GM12878 (cell line): Measurements from ENCODE around the gene TOP2A. TPM values are rescaled to one million over a fixed set of nuclear protein-coding genes. Genes with fewer than 3 reads are reported as not detected.

Experiments used
- ATF3 ChIP-seq: IDR thresholded peaks from 2 replicates; pipeline ENCODE4 v1.6.1; 2011; ENCODE audit warnings: low read depth, mild to moderate bottlenecking, low read length, moderate library complexity, borderline replicate concordance; ENCODE audit errors: extremely low read depth
- CHD4 ChIP-seq: fragments of 200-600 bp; sonication (generic); IDR thresholded peaks from 2 replicates; pipeline ENCODE4 v1.6.1; 2016; ENCODE audit warnings: mild to moderate bottlenecking
- EP300 ChIP-seq, 2 experiments: fragments of 150-350 bp in 1 of 2; IDR thresholded peaks; 2 replicates each; pipeline ENCODE4 v1.6.1; 2011 to 2012; ENCODE audit warnings: low read depth in 2 of 2, low read length in 2 of 2, borderline replicate concordance in 1 of 2, improper control_type of control experiment in 1 of 2, inconsistent platforms in 1 of 2; ENCODE audit not compliant: control insufficient read depth in 1 of 2
- ESRRA ChIP-seq: IDR thresholded peaks from 2 replicates; pipeline ENCODE4 v1.6.1; 2012; ENCODE audit warnings: mild to moderate bottlenecking, low read length, improper control_type of control experiment
- ETV6 ChIP-seq, 2 experiments: fragments of 450-650 bp in 1 of 2; IDR thresholded peaks in 1 of 2; conservative IDR thresholded peaks in 1 of 2; 2 replicates each; pipeline ENCODE4 v1.6.1; 2014; ENCODE audit warnings: antibody characterized with exemption in 1 of 2, borderline replicate concordance in 1 of 2, low read depth in 1 of 2, mild to moderate bottlenecking in 1 of 2, moderate library complexity in 1 of 2
- GABPA ChIP-seq: IDR thresholded peaks from 2 replicates; pipeline ENCODE4 v1.6.1; 2014; ENCODE audit warnings: antibody characterized with exemption, low read depth, mild to moderate bottlenecking, inconsistent platforms
- IKZF2 ChIP-seq, 2 experiments: fragments of 450-650 bp; IDR thresholded peaks; 2 replicates each; pipeline ENCODE4 v1.6.1; 2017; ENCODE audit warnings: mild to moderate bottlenecking in 2 of 2, moderate library complexity in 2 of 2
- MLLT1 ChIP-seq: fragments of 450-650 bp; IDR thresholded peaks from 2 replicates; pipeline ENCODE4 v1.6.1; 2016; ENCODE audit warnings: mild to moderate bottlenecking
- MXI1 ChIP-seq: fragments of 150-350 bp; IDR thresholded peaks from 2 replicates; pipeline ENCODE4 v1.6.1; 2011; ENCODE audit warnings: low read depth, mild to moderate bottlenecking, inconsistent platforms, low read length, improper control_type of control experiment
- NFXL1 ChIP-seq: fragments of 450-650 bp; IDR thresholded peaks from 2 replicates; pipeline ENCODE4 v1.6.1; 2017; ENCODE audit warnings: antibody characterized with exemption, mild to moderate bottlenecking, borderline replicate concordance
- NFYA ChIP-seq: IDR thresholded peaks from 2 replicates; pipeline ENCODE4 v1.6.1; 2011; ENCODE audit warnings: low read depth, mild to moderate bottlenecking, low read length, improper control_type of control experiment, borderline replicate concordance
- NR2C1 ChIP-seq: fragments of 450-650 bp; IDR thresholded peaks from 2 replicates; pipeline ENCODE4 v1.6.1; 2017; ENCODE audit warnings: antibody characterized with exemption, mild to moderate bottlenecking, moderate library complexity
- NRF1 ChIP-seq: conservative IDR thresholded peaks from 2 replicates; pipeline ENCODE4 v1.6.1; 2011; ENCODE audit warnings: mild to moderate bottlenecking, low read depth, low read length, improper control_type of control experiment
- POLR2A ChIP-seq: IDR thresholded peaks from 2 replicates; pipeline ENCODE4 v1.6.1; 2011; ENCODE audit warnings: low read depth, mild to moderate bottlenecking, low read length
- REST ChIP-seq: IDR thresholded peaks from 2 replicates; pipeline ENCODE4 v1.6.1; 2012; ENCODE audit warnings: mild to moderate bottlenecking, low read depth, low read length
- RUNX3 ChIP-seq: IDR thresholded peaks from 2 replicates; pipeline ENCODE4 v1.6.1; 2012; ENCODE audit warnings: low read length, inconsistent platforms
- SIN3A ChIP-seq: IDR thresholded peaks from 2 replicates; pipeline ENCODE4 v1.6.1; 2012; ENCODE audit warnings: low read depth, low read length, improper control_type of control experiment
- YY1 ChIP-seq: IDR thresholded peaks from 2 replicates; pipeline ENCODE4 v1.6.1; 2011; ENCODE audit warnings: low read depth, mild to moderate bottlenecking, low read length
- ZNF24 ChIP-seq: fragments of 450-650 bp; IDR thresholded peaks from 2 replicates; pipeline ENCODE4 v1.6.1; 2017; ENCODE audit warnings: antibody characterized with exemption, mild to moderate bottlenecking
- ZNF274 ChIP-seq: IDR thresholded peaks from one replicate; pipeline ENCODE4 v1.8.0; 2011; ENCODE audit not compliant: insufficient read length, insufficient read depth
- ZNF592 ChIP-seq: fragments of 450-650 bp; IDR thresholded peaks from 2 replicates; pipeline ENCODE4 v1.6.1; 2017; ENCODE audit warnings: mild to moderate bottlenecking, moderate library complexity
- polyA plus RNA-seq, 11 experiments: library from polyadenylated mRNA; depleted of rRNA in 4 of 11; unstranded in 6 of 11; stranded (reverse) in 5 of 11; fragments of >200 nt; fragmentation: Nextera tagmentation in 4 of 11; fragmentation: Illumina TruSeq in 1 of 11; extraction: Ambion mirVana in 4 of 11; extraction: Trizol in 1 of 11; gene quantifications; 1 replicate in 1 of 11; 2 replicates in 10 of 11; pipeline versions ENCODE4 v1.2.1 to v1.2.3, GENCODE V29; 2011 to 2016; ENCODE audit warnings: inconsistent platforms in 2 of 11, missing spikeins in 2 of 11, low read depth in 1 of 11
- total RNA-seq, 4 experiments: library from RNA; depleted of rRNA in 3 of 4; stranded (reverse); fragments of >200 nt in 3 of 4; fragmentation: Illumina TruSeq in 1 of 4; extraction: Trizol in 1 of 4; gene quantifications; 2 replicates each; pipeline versions ENCODE4 v1.2.1 to v1.2.3, GENCODE V29; 2013 to 2021

TOP2A gene
- total and polyA plus RNA-seq, 10 of the 15 experiments (the other 5 are each of a cell fraction or from before 2014, with no cell fraction given), result 117 to 275 (median 232) TPM

GRCh38 chr17:40443196-40443987, 25.7 kb upstream of the TOP2A start, which contains the start of gene IGFBP4 (continued):
- no peak for TF ChIP-seq SIN3A
- no peak for TF ChIP-seq MXI1
- no peak for TF ChIP-seq ZNF274
- no peak for TF ChIP-seq REST
- no peak for TF ChIP-seq GABPA
- no peak for TF ChIP-seq ZNF24
- TF ChIP-seq CHD4, result no peak
- TF ChIP-seq YY1, result peak; percentile 42; the same call in 1 of the 2 replicates
- no peak for TF ChIP-seq NR2C1
- TF ChIP-seq RUNX3, result no peak
- TF ChIP-seq POLR2A, result no peak
- no peak for TF ChIP-seq EP300 (IDR thresholded peaks at IDR 0.05; ENCODE audit: borderline replicate concordance in 1 of 2, control insufficient read depth in 1 of 2, low read depth in 2 of 2, low read length in 2 of 2)
- no peak for TF ChIP-seq ESRRA
- TF ChIP-seq NFYA, result no peak
- TF ChIP-seq MLLT1, result no peak
- TF ChIP-seq NFXL1, result no peak
- no peak for TF ChIP-seq ZNF592
- no peak for TF ChIP-seq IKZF2 (IDR thresholded peaks at IDR 0.05)
- no peak for TF ChIP-seq ETV6 (conservative IDR thresholded peaks at IDR 0.05 in 1 of 2, IDR thresholded peaks at IDR 0.05 in 1 of 2; ENCODE audit: borderline replicate concordance in 1 of 2, low read depth in 1 of 2)
- TF ChIP-seq NRF1, result no peak
- no peak for TF ChIP-seq ATF3
